ENCODE data around the gene TMEM131. TPM values are rescaled to one million over a fixed set of nuclear protein-coding genes. Genes with fewer than 3 reads are reported as not detected.
"Not testable (repeated sequence)": the region's sequence is repeated elsewhere in the genome, so short reads cannot be mapped to it uniquely, and the experiment has no call there.

Gene TMEM131, protein sequence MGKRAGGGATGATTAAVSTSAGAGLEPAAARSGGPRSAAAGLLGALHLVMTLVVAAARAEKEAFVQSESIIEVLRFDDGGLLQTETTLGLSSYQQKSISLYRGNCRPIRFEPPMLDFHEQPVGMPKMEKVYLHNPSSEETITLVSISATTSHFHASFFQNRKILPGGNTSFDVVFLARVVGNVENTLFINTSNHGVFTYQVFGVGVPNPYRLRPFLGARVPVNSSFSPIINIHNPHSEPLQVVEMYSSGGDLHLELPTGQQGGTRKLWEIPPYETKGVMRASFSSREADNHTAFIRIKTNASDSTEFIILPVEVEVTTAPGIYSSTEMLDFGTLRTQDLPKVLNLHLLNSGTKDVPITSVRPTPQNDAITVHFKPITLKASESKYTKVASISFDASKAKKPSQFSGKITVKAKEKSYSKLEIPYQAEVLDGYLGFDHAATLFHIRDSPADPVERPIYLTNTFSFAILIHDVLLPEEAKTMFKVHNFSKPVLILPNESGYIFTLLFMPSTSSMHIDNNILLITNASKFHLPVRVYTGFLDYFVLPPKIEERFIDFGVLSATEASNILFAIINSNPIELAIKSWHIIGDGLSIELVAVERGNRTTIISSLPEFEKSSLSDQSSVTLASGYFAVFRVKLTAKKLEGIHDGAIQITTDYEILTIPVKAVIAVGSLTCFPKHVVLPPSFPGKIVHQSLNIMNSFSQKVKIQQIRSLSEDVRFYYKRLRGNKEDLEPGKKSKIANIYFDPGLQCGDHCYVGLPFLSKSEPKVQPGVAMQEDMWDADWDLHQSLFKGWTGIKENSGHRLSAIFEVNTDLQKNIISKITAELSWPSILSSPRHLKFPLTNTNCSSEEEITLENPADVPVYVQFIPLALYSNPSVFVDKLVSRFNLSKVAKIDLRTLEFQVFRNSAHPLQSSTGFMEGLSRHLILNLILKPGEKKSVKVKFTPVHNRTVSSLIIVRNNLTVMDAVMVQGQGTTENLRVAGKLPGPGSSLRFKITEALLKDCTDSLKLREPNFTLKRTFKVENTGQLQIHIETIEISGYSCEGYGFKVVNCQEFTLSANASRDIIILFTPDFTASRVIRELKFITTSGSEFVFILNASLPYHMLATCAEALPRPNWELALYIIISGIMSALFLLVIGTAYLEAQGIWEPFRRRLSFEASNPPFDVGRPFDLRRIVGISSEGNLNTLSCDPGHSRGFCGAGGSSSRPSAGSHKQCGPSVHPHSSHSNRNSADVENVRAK (N-terminal part only)
- total RNA-seq (ENCODE audit: unreplicated experiment), result 31.7 TPM
- long read RNA-seq, result 0 reads

GRCh38 chr2:97995734-97996624, at the start of gene TMEM131:
Gene TMEM131 (minus strand): TSS chr2:97995948. CDS start chr2:97995662, 286 bp downstream.
- peak within 1 kb of the TSS; percentile 99 for H3K4me3 Mint-ChIP-seq (ENCODE audit: unreplicated experiment)
- H3K9me3 Mint-ChIP-seq (ENCODE audit: unreplicated experiment), result no peaks in the 10 kb centered on the region
- peaks cover 20% of the 10 kb centered on the region for H3K4me1 Mint-ChIP-seq (ENCODE audit: unreplicated experiment)

GRCh38 chr2:98044730-98045129, 49.0 kb upstream of the TMEM131 start:
- not testable (repeated sequence) for DNase-seq (ENCODE audit: low spot score); H3K4me1 Mint-ChIP-seq (ENCODE audit: unreplicated experiment); H3K27me3 Mint-ChIP-seq (ENCODE audit: unreplicated experiment); H3K9me3 Mint-ChIP-seq (ENCODE audit: unreplicated experiment); H3K36me3 Mint-ChIP-seq (ENCODE audit: low read depth, unreplicated experiment); H3K27ac Mint-ChIP-seq (ENCODE audit: unreplicated experiment); H3K4me3 Mint-ChIP-seq (ENCODE audit: unreplicated experiment)

More at GRCh38 chr2:97995734-97996624, at the start of gene TMEM131:
- TF ChIP-seq, protein P1, sequence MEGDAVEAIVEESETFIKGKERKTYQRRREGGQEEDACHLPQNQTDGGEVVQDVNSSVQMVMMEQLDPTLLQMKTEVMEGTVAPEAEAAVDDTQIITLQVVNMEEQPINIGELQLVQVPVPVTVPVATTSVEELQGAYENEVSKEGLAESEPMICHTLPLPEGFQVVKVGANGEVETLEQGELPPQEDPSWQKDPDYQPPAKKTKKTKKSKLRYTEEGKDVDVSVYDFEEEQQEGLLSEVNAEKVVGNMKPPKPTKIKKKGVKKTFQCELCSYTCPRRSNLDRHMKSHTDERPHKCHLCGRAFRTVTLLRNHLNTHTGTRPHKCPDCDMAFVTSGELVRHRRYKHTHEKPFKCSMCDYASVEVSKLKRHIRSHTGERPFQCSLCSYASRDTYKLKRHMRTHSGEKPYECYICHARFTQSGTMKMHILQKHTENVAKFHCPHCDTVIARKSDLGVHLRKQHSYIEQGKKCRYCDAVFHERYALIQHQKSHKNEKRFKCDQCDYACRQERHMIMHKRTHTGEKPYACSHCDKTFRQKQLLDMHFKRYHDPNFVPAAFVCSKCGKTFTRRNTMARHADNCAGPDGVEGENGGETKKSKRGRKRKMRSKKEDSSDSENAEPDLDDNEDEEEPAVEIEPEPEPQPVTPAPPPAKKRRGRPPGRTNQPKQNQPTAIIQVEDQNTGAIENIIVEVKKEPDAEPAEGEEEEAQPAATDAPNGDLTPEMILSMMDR (IDR thresholded peaks at IDR 0.05; ENCODE audit: unreplicated experiment), result no peak
- Mint-ChIP-seq H3K27ac (ENCODE audit: unreplicated experiment) (peak within 1 kb of the TSS; percentile 94), H3K36me3 (ENCODE audit: low read depth, unreplicated experiment) (peaks cover 3% of the 10 kb centered on the region), H3K27me3 (ENCODE audit: unreplicated experiment) (peaks cover 10% of the 10 kb centered on the region)
- peak; percentile 94 for DNase-seq (ENCODE audit: low spot score)

DNA sequence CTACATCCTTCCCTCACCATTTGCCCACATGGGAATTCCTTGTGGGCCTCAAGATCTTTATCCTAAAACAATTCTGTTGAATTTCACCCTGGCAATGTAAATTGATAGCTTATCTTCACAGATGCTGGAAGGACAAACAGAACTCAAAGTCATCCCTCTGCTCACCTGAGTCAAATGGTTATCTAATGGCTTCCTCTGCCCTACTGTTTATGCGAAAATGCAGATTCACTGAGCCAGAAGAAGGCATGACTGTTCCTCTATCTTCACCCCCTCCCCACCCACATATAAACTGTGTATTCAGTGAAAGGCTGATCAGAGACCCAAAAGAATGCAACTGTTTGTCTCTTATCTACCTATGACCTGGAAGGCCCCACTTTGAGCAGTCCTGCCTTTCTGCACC, 47.4 kb upstream of the TMEM131 start:
- no peak for DNase-seq (ENCODE audit: low spot score)
- no peaks in the 10 kb centered on the region for H3K4me1 Mint-ChIP-seq (ENCODE audit: unreplicated experiment)

GRCh38 chr2:98040331-98040939, 44.7 kb upstream of the TMEM131 start:
- DNase-seq (ENCODE audit: low spot score), result no peak
- TF ChIP-seq, protein P1 (IDR thresholded peaks at IDR 0.05; ENCODE audit: unreplicated experiment), result no peak
- no peaks in the 10 kb centered on the region for H3K36me3 Mint-ChIP-seq (ENCODE audit: low read depth, unreplicated experiment)

More for the DNA sequence above, 47.4 kb upstream of the TMEM131 start:
- H3K27ac Mint-ChIP-seq (ENCODE audit: unreplicated experiment), result no peak overlapping the region
- TF ChIP-seq, protein P1 (IDR thresholded peaks at IDR 0.05; ENCODE audit: unreplicated experiment), result no peak
- H3K36me3 Mint-ChIP-seq (ENCODE audit: low read depth, unreplicated experiment), result no peaks in the 10 kb centered on the region
- H3K27me3 Mint-ChIP-seq (ENCODE audit: unreplicated experiment), result peaks cover 10% of the 10 kb centered on the region
- no peaks in the 10 kb centered on the region for H3K9me3 Mint-ChIP-seq (ENCODE audit: unreplicated experiment)
- H3K4me3 Mint-ChIP-seq (ENCODE audit: unreplicated experiment), result no peak overlapping the region

More at GRCh38 chr2:98040331-98040939, 44.7 kb upstream of the TMEM131 start:
- H3K27ac Mint-ChIP-seq (ENCODE audit: unreplicated experiment), result no peak overlapping the region
- H3K4me1 Mint-ChIP-seq (ENCODE audit: unreplicated experiment), result no peaks in the 10 kb centered on the region
- H3K27me3 Mint-ChIP-seq (ENCODE audit: unreplicated experiment), result peaks cover 7% of the 10 kb centered on the region
- H3K9me3 Mint-ChIP-seq (ENCODE audit: unreplicated experiment), result no peaks in the 10 kb centered on the region
- H3K4me3 Mint-ChIP-seq (ENCODE audit: unreplicated experiment), result no peak overlapping the region
